ENCODE results near the gene NBEA. TPM values are rescaled to one million over a fixed set of nuclear protein-coding genes. Genes with fewer than 3 reads are reported as not detected.
"Not testable (repeated sequence)": the region's sequence is repeated elsewhere in the genome, so short reads cannot be mapped to it uniquely, and the experiment has no call there.

Gene NBEA
- polyA plus RNA-seq, 1 experiment = 1.3 TPM

DNA sequence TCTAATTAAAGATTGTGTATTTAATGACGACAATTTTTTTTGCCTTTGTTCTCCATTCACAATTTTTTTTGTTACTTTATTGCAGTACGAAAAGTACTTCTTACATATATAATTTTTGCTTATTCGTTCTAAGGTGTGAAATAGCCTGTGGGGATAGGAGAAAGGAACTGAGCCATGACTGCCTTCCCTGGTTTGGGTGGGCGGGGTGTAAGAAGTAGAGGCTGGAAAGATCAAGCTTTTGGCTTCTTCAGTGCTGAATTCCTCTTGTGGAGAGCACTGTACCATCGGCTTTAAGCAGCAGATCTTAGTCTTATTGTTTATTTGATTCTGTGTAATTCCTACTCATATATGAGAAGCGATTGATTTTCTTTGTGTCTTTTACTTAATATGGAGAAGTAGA is 115.8 kb downstream of the NBEA start:
- POLR2A ChIA-PET = no interaction called here
- Histone ChIP-seq H3K4me3 (ENCODE audit: low read depth, low read length) (no peak overlapping the region), H3K27ac (ENCODE audit: low read depth, low read length) (no peak overlapping the region), H3K9me3 (ENCODE audit: control insufficient read depth, insufficient read depth, low read length) (no peaks in the 10 kb centered on the region), H3K27me3 (ENCODE audit: control insufficient read depth, insufficient read depth, low read length) (no peaks in the 10 kb centered on the region)
- no peak for DNase-seq (ENCODE audit: low read depth, low spot score)
- TF ChIP-seq, protein P1, sequence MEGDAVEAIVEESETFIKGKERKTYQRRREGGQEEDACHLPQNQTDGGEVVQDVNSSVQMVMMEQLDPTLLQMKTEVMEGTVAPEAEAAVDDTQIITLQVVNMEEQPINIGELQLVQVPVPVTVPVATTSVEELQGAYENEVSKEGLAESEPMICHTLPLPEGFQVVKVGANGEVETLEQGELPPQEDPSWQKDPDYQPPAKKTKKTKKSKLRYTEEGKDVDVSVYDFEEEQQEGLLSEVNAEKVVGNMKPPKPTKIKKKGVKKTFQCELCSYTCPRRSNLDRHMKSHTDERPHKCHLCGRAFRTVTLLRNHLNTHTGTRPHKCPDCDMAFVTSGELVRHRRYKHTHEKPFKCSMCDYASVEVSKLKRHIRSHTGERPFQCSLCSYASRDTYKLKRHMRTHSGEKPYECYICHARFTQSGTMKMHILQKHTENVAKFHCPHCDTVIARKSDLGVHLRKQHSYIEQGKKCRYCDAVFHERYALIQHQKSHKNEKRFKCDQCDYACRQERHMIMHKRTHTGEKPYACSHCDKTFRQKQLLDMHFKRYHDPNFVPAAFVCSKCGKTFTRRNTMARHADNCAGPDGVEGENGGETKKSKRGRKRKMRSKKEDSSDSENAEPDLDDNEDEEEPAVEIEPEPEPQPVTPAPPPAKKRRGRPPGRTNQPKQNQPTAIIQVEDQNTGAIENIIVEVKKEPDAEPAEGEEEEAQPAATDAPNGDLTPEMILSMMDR (IDR thresholded peaks at IDR 0.05; ENCODE audit: low read depth, low read length) = no peak
- CTCF ChIA-PET = no interaction called here

DNA sequence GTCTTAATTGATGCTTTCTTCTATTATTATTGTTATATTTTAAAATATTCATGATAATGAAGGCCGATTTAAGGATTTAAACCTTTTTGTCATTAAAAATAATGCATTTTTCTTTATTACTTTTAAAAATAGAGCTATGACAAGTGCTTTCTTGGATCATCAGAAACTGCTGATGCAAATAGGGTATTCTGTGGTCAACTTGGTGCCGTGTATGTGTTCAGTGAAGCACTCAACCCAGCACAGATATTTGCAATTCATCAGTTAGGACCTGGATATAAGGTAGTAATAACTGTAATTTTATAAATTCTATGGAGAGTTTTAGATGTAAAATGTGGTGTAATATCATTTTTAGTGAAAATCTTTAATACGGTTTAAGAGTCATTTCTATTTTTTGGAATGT is 116.5 kb downstream of the NBEA start:
- H3K4me3 ChIP-seq (ENCODE audit: low read depth, low read length); CTCF ChIA-PET; DNase-seq (ENCODE audit: low read depth, low spot score); H3K27ac ChIP-seq (ENCODE audit: low read depth, low read length); H3K27me3 ChIP-seq (ENCODE audit: control insufficient read depth, insufficient read depth, low read length); H3K9me3 ChIP-seq (ENCODE audit: control insufficient read depth, insufficient read depth, low read length); POLR2A ChIA-PET: not testable (repeated sequence)

DNA sequence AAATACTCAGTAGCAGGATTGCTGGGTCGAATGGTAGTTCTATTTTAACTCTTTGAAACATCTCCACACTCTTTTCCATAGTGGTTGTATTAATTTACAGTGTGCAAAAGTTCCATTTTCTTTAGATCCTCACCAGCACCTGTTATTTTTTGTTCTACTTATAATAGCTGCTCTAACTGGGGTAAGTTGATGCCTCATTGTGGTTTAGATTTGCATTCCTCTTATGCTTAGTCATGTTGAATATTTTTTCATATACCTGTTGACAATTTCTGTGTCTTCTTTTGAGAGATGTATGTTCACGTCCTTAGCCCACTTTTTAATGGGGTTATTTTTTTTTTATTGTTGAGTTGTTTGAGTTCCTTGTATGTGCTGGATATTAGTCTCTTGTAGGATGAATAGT is 144.6 kb downstream of the NBEA start:
- no peak for DNase-seq (ENCODE audit: low read depth, low spot score)
- TF ChIP-seq, protein P1 (IDR thresholded peaks at IDR 0.05; ENCODE audit: low read depth, low read length) = no peak
- H3K9me3 ChIP-seq (ENCODE audit: control insufficient read depth, insufficient read depth, low read length) = no peaks in the 10 kb centered on the region
- H3K27me3 ChIP-seq (ENCODE audit: control insufficient read depth, insufficient read depth, low read length) = no peaks in the 10 kb centered on the region
- H3K4me3 ChIP-seq (ENCODE audit: low read depth, low read length) = no peak overlapping the region
- POLR2A ChIA-PET = no interaction called here
- CTCF ChIA-PET = no interaction called here
- H3K27ac ChIP-seq (ENCODE audit: low read depth, low read length) = no peak overlapping the region

DNA sequence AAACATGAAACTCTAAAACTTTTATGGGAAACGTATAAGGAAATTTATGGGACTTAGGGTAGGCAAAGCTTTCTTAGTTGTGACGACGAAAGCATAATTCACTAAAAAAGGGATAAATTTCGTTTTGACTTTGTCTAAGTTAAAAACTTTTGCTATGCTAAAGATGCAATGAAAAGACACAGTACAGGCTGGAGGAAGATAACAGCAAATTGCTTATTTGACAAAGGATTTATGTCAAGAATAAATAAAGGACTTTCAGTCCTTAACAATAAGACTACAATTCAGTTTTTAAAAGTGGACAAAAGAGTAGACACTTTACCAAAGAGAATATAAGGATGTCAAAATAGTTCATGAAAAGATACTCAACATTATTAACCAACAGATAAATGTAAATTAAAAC is 150.2 kb downstream of the NBEA start:
- Histone ChIP-seq H3K27ac (ENCODE audit: low read depth, low read length) (no peak overlapping the region), H3K27me3 (ENCODE audit: control insufficient read depth, insufficient read depth, low read length) (no peaks in the 10 kb centered on the region), H3K4me3 (ENCODE audit: low read depth, low read length) (no peak overlapping the region), H3K9me3 (ENCODE audit: control insufficient read depth, insufficient read depth, low read length) (no peaks in the 10 kb centered on the region)
- ChIA-PET POLR2A (no interaction called here), CTCF (no interaction called here)
- no peak for DNase-seq (ENCODE audit: low read depth, low spot score)
- TF ChIP-seq, protein P1 (IDR thresholded peaks at IDR 0.05; ENCODE audit: low read depth, low read length) = no peak

DNA sequence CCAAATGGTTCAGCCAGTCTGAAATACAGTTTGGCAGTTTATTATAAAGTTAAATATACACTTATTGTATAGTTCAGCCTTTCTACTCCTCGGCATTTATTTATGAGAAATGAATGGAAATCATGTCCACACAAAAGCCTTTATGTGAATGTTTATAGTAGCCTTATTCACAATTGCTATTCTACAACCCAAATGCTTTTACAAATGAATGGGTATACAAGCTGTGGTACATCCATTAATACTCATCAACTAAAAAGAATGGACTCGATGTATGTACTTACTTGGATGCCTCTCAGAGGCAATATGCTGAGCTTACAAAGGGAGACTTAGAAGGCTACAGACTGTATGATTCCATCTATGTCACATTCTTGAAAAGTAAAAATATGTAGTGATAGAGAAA is 150.7 kb downstream of the NBEA start:
- no peak for DNase-seq (ENCODE audit: low read depth, low spot score)
- CTCF ChIA-PET = no interaction called here
- POLR2A ChIA-PET = no interaction called here
- Histone ChIP-seq H3K27me3 (ENCODE audit: control insufficient read depth, insufficient read depth, low read length) (no peaks in the 10 kb centered on the region), H3K27ac (ENCODE audit: low read depth, low read length) (no peak overlapping the region), H3K4me3 (ENCODE audit: low read depth, low read length) (no peak overlapping the region), H3K9me3 (ENCODE audit: control insufficient read depth, insufficient read depth, low read length) (no peaks in the 10 kb centered on the region)
- TF ChIP-seq, protein P1 (IDR thresholded peaks at IDR 0.05; ENCODE audit: low read depth, low read length) = no peak

DNA sequence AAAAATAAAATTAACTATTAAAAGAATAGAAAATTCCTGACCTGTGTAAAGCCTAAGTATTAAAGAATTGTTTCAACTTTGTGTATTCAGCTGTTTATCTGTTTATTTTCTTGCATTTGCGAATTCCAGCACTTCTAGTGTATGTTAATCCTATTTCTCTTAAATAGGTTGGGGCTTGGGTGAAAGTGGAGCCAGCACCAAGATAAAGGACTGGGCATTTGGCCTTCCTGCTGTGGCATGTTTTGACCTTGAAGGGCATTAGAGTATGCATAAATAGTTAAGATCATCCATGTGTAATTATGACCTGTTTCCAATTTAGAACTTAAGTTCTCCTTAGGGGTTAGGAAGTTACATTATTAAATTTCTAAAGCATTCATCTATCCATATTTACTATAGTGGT is 151.3 kb downstream of the NBEA start:
- H3K4me3 ChIP-seq (ENCODE audit: low read depth, low read length) = no peak overlapping the region
- POLR2A ChIA-PET = no interaction called here
- TF ChIP-seq, protein P1 (IDR thresholded peaks at IDR 0.05; ENCODE audit: low read depth, low read length) = no peak
- H3K9me3 ChIP-seq (ENCODE audit: control insufficient read depth, insufficient read depth, low read length) = no peaks in the 10 kb centered on the region
- CTCF ChIA-PET = no interaction called here
- no peaks in the 10 kb centered on the region for H3K27me3 ChIP-seq (ENCODE audit: control insufficient read depth, insufficient read depth, low read length)
- no peak overlapping the region for H3K27ac ChIP-seq (ENCODE audit: low read depth, low read length)
- DNase-seq (ENCODE audit: low read depth, low spot score) = no peak

DNA sequence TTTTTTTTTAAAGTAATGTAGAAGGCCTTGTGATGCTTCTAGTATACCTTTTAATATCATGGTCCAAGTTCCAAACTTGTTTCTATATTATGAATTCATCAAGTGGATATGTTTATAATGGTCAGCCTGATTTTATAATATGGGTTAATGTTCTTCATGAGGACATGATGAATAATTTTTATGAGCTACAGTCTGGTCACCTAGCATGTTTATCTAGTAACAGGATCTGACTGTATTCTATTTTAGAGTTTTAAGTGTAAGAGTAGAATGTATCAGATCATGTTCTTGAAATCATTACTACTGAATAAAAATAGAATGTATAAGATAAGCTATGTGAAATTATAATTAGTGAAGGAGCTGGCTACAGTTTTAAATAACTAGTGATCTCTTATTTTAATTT is 164.7 kb downstream of the NBEA start:
- DNase-seq (ENCODE audit: low read depth, low spot score); H3K4me3 ChIP-seq (ENCODE audit: low read depth, low read length); H3K9me3 ChIP-seq (ENCODE audit: control insufficient read depth, insufficient read depth, low read length); H3K27me3 ChIP-seq (ENCODE audit: control insufficient read depth, insufficient read depth, low read length); H3K27ac ChIP-seq (ENCODE audit: low read depth, low read length); POLR2A ChIA-PET; CTCF ChIA-PET: not testable (repeated sequence)

Data from AG04450 (cell line).